SK-N-SH treated with all-trans-retinoic acid at 6 μM for 48 hours (cell line): Measurements from ENCODE around the gene EWSR1.

ENCODE experiments used
- ATAC-seq: fragments of 200-7000 bp; cut with Tn5 transposase; 3 replicates; pipeline ENCODE4 v1.9.1; 2020; ENCODE audit warnings: mild to moderate bottlenecking, moderate library complexity
- ARNTL ChIP-seq: fragments of 450-650 bp; formaldehyde crosslinking; IDR thresholded peaks from 2 replicates; pipeline ENCODE4 v1.5.0; 2020; ENCODE audit warnings: low read depth, mild to moderate bottlenecking, moderate library complexity, borderline replicate concordance
- BACH2 ChIP-seq: fragments of 250-450 bp; sonication (Bioruptor Pico); IDR thresholded peaks from 2 replicates; pipeline ENCODE4 v1.9.0; 2021; ENCODE audit warnings: mild to moderate bottlenecking, borderline replicate concordance
- CSDC2 ChIP-seq: fragments of 250-450 bp; sonication (Bioruptor Pico); IDR thresholded peaks from 2 replicates; pipeline ENCODE4 v1.5.0; 2020; ENCODE audit warnings: mild to moderate bottlenecking, moderate library complexity
- GLIS3 ChIP-seq: fragments of 250-450 bp; sonication (Bioruptor Pico); IDR thresholded peaks from 2 replicates; pipeline ENCODE4 v1.5.0; 2020; ENCODE audit warnings: mild to moderate bottlenecking, moderate library complexity
- ISL1 ChIP-seq: fragments of 250-450 bp; sonication (Bioruptor Pico); IDR thresholded peaks from 2 replicates; pipeline ENCODE4 v2.1.2; 2022; ENCODE audit warnings: mild to moderate bottlenecking, moderate library complexity
- PPARA ChIP-seq: fragments of 250-450 bp; sonication (Bioruptor Pico); IDR thresholded peaks from 2 replicates; pipeline ENCODE4 v1.5.0; 2020; ENCODE audit warnings: mild to moderate bottlenecking, borderline replicate concordance
- RARB ChIP-seq: fragments of 250-450 bp; sonication (Bioruptor Pico); IDR thresholded peaks from 2 replicates; pipeline ENCODE4 v1.8.0; 2021; ENCODE audit warnings: mild to moderate bottlenecking, moderate library complexity
- SNAI2 ChIP-seq: fragments of 250-450 bp; sonication (Bioruptor Pico); IDR thresholded peaks from 2 replicates; pipeline ENCODE4 v1.5.0; 2020; ENCODE audit warnings: mild to moderate bottlenecking, moderate library complexity
- TCF4 ChIP-seq: fragments of 250-450 bp; sonication (Bioruptor Pico); IDR thresholded peaks from 2 replicates; pipeline ENCODE4 v1.8.0; 2021; ENCODE audit warnings: mild to moderate bottlenecking, moderate library complexity, borderline replicate concordance
- TOX ChIP-seq: fragments of 250-450 bp; sonication (Bioruptor Pico); IDR thresholded peaks from 2 replicates; pipeline ENCODE4 v1.8.0; 2021; ENCODE audit warnings: mild to moderate bottlenecking, moderate library complexity, borderline replicate concordance
- ZC3H10 ChIP-seq: fragments of 250-450 bp; sonication (Bioruptor Pico); IDR thresholded peaks from 2 replicates; pipeline ENCODE4 v1.5.1; 2021; ENCODE audit warnings: mild to moderate bottlenecking, moderate library complexity
- ZNF565 ChIP-seq: fragments of 450-650 bp; formaldehyde crosslinking; conservative IDR thresholded peaks from 2 replicates; pipeline ENCODE4 v1.5.0; 2020; ENCODE audit warnings: low read depth, mild to moderate bottlenecking, moderate library complexity
- ZNF8 ChIP-seq: fragments of 450-650 bp; formaldehyde crosslinking; IDR thresholded peaks from 2 replicates; pipeline ENCODE4 v1.5.0; 2020; ENCODE audit warnings: mild to moderate bottlenecking, moderate library complexity
- TF ChIP-seq, protein P1 (sequence below): fragments of 250-450 bp; sonication (Bioruptor Pico); IDR thresholded peaks from 2 replicates; pipeline ENCODE4 v1.8.0; 2020; ENCODE audit warnings: mild to moderate bottlenecking, moderate library complexity, borderline replicate concordance
- TF ChIP-seq, protein P2 (sequence below): fragments of 250-450 bp; sonication (Bioruptor Pico); IDR thresholded peaks from 2 replicates; pipeline ENCODE4 v1.5.1; 2020; ENCODE audit warnings: low read depth, mild to moderate bottlenecking, moderate library complexity
- TF ChIP-seq, protein P3 (sequence below): fragments of 250-450 bp; sonication (Bioruptor Pico); IDR thresholded peaks from 2 replicates; pipeline ENCODE4 v1.8.0; 2021; ENCODE audit warnings: low read depth, mild to moderate bottlenecking, moderate library complexity, borderline replicate concordance
- TF ChIP-seq, protein P4 (sequence below): fragments of 250-450 bp; sonication (Bioruptor Pico); IDR thresholded peaks from 2 replicates; pipeline ENCODE4 v1.5.0; 2020; ENCODE audit warnings: mild to moderate bottlenecking, moderate library complexity
- TF ChIP-seq, protein P5 (sequence below): fragments of 250-450 bp; sonication (Bioruptor Pico); IDR thresholded peaks from 2 replicates; pipeline ENCODE4 v1.5.1; 2021; ENCODE audit warnings: mild to moderate bottlenecking, moderate library complexity

The EWSR1 gene

DNA sequence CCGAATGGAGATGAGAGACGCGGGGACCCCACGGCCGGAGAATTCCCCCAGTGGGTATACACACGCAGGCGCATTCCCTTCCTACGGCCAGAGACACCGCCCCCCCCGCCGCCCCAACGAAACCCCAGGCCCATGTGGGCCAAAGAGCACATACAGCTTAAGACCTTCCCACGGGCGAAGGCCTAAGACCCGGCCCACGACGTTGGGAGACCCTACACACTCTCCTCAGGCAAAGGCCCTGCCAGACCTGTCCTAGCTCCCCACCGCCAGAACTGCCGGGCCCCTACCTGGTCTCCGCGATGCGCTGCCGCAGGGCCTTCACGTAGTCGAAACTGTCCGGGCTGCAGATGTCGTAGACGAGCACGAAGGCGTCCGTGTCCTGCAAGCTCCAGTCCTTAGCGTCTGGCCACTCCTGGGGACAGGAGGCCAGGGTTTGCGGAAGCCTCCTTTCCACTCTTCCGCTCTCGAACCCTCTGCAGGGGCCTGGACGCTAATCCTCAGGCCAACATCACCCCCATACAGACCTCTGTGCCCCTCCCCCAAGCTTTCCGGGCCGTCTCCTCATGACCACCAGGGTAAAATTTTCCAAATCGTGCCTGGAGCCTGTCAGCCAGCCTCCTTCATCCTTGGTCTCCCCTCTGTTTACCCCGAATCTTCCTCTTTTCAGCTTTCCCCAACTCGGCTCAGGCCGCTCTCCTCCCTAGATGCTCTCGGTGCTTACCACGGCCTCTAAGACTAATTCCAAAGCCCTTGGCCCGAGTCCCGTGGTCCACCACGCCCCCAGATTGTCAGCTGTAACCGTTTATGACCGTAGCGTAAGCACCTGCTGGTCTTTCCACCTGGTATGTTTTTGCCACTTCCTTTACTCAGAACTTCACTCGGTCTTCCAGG is 45.8 kb downstream of the EWSR1 start:
- ATAC-seq = no peak
- TF ChIP-seq, protein P1, sequence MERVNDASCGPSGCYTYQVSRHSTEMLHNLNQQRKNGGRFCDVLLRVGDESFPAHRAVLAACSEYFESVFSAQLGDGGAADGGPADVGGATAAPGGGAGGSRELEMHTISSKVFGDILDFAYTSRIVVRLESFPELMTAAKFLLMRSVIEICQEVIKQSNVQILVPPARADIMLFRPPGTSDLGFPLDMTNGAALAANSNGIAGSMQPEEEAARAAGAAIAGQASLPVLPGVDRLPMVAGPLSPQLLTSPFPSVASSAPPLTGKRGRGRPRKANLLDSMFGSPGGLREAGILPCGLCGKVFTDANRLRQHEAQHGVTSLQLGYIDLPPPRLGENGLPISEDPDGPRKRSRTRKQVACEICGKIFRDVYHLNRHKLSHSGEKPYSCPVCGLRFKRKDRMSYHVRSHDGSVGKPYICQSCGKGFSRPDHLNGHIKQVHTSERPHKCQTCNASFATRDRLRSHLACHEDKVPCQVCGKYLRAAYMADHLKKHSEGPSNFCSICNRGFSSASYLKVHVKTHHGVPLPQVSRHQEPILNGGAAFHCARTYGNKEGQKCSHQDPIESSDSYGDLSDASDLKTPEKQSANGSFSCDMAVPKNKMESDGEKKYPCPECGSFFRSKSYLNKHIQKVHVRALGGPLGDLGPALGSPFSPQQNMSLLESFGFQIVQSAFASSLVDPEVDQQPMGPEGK = no peak
- TF ChIP-seq TCF4 (no peak), PPARA (CRISPR knock-in tag) (no peak), RARB (CRISPR knock-in tag) (no peak), ISL1 (no peak), ZNF565 (no peak)
- TF ChIP-seq, protein P2, sequence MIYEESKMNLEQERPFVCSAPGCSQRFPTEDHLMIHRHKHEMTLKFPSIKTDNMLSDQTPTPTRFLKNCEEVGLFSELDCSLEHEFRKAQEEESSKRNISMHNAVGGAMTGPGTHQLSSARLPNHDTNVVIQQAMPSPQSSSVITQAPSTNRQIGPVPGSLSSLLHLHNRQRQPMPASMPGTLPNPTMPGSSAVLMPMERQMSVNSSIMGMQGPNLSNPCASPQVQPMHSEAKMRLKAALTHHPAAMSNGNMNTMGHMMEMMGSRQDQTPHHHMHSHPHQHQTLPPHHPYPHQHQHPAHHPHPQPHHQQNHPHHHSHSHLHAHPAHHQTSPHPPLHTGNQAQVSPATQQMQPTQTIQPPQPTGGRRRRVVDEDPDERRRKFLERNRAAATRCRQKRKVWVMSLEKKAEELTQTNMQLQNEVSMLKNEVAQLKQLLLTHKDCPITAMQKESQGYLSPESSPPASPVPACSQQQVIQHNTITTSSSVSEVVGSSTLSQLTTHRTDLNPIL (CRISPR knock-in tag) = no peak
- TF ChIP-seq, all 23 proteins: peak for 0

DNA sequence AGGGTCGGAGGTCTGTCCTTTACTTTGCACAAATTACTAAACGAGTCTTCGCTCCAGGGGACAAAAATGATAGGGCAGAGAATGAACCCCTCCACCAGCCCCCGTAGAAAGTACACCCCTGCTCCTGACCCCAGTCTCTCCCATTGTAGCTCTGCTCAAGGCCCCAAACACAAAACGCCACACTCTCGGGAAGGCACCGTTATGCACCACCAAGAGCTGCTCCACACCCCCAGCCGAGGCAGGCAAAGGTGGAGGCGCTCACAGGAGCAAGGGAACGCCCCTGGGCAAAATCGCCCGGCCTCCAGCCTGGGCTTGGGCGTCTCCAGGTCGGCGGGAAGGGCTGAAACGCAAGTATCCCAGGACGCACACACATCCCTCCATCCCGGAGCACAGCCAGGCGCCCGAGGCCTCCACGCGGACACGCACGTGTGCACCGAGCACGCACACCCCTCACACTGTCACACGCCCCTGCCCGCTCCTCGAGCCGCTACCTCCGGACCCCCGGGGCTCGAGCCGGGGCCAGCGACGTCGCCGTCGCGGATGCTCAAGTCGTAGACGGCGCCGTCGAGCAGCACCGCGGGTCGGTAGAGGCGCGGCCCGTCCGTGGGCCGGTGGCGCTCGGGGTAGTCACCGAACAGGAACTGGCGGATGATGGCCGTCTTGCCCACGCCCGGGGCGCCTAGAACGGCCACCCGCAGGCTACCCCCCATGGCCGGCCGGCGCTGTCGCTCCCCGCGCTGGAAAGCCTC is 46.6 kb downstream of the EWSR1 start:
- TF ChIP-seq ZC3H10 (CRISPR knock-in tag) = no peak
- TF ChIP-seq SNAI2 = no peak
- TF ChIP-seq, all 23 proteins: peak for 0
- no peak for ATAC-seq

DNA sequence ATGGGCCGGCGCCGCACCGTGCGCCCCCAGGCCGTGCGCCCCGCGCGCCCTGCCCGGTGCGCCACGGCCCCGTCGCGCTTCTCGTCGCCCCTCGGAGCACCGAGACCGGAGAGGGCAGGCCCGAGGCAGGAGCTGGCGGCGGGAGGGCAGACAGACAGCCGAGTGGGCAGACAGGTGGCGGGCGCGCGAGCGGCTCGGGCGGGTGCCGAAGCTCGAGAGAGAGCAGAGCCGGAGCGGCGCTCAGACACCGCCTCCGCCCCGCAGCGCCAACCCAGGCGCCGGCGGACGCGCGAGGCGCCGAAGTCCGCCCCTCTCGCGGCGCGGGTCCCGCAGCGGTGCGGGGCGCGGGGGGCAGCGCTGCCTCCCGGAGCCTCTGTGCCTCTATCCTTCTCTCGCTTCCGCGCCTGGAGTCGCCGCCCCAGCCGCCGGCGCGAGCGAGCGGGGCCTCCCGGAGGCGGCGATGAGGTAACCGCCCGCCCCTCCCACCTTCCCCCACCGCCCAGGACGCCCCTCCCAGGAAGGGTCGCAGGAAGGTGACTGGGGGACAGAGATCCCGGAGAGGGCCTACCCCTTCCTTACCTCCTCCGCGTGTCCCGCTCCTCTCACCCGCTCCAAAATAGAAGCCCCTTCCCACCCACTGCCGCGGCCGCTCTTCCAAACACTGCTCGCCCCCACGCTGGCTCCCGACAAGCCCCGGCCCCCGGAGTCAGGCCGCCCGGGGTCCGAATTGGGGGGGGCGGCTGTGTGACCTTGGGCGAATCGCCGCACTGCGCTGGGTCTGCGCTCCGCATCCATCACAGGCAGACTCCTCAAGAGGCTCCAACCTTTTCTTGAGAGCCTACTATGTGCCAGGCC is 47.4 kb downstream of the EWSR1 start, which contains the start of gene RASL10A:
Gene RASL10A, minus strand, starts transcription at position 412 of the 855 bp plus-strand sequence. CDS start 451 bp downstream, outside the sequence.
- TF ChIP-seq ARNTL (CRISPR knock-in tag) = no peak
- no peak for TF ChIP-seq CSDC2
- TF ChIP-seq, protein P3, sequence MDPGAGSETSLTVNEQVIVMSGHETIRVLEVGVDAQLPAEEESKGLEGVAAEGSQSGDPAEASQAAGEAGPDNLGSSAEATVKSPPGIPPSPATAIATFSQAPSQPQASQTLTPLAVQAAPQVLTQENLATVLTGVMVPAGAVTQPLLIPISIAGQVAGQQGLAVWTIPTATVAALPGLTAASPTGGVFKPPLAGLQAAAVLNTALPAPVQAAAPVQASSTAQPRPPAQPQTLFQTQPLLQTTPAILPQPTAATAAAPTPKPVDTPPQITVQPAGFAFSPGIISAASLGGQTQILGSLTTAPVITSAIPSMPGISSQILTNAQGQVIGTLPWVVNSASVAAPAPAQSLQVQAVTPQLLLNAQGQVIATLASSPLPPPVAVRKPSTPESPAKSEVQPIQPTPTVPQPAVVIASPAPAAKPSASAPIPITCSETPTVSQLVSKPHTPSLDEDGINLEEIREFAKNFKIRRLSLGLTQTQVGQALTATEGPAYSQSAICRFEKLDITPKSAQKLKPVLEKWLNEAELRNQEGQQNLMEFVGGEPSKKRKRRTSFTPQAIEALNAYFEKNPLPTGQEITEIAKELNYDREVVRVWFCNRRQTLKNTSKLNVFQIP (CRISPR knock-in tag) = no peak
- TF ChIP-seq, all 23 proteins: peak for 0
- ATAC-seq = no peak

DNA sequence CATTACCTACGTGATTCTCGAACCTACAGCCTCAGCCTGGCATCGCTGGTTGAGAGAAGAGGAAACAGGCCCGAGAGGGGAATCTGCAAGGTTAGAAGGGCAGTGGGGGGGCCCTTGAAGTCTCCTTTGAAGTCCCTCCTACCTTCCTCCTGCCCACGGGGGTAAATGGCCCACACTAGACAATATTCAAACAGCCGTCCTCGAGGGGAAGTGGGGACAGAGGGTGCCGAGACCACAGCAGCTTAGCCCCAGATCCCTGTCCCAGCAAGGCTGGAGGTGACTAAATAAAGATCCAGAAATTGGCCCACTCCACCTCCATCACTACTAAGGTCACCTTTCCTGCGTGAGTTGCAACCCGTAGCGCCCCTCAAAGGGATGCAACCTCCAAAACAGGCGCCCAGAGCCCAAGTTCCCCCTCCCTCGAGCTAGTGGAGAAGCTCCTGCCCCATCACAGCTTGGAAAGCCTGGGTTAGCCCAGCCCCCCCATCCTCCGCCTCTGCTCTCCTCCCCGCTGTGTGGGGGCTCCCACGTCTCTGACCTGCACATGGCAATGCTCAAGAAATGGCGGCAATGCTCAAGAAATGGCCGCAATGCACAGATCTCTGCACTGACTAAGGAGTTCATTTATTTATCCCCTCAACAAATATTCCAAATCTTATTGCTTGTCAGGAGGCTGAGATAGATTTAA is 48.2 kb downstream of the EWSR1 start:
- ATAC-seq = no peak
- TF ChIP-seq, protein P2 (CRISPR knock-in tag) = no peak
- no peak for TF ChIP-seq ZNF8 (CRISPR knock-in tag)
- TF ChIP-seq ARNTL (CRISPR knock-in tag) = no peak
- TF ChIP-seq, protein P4, sequence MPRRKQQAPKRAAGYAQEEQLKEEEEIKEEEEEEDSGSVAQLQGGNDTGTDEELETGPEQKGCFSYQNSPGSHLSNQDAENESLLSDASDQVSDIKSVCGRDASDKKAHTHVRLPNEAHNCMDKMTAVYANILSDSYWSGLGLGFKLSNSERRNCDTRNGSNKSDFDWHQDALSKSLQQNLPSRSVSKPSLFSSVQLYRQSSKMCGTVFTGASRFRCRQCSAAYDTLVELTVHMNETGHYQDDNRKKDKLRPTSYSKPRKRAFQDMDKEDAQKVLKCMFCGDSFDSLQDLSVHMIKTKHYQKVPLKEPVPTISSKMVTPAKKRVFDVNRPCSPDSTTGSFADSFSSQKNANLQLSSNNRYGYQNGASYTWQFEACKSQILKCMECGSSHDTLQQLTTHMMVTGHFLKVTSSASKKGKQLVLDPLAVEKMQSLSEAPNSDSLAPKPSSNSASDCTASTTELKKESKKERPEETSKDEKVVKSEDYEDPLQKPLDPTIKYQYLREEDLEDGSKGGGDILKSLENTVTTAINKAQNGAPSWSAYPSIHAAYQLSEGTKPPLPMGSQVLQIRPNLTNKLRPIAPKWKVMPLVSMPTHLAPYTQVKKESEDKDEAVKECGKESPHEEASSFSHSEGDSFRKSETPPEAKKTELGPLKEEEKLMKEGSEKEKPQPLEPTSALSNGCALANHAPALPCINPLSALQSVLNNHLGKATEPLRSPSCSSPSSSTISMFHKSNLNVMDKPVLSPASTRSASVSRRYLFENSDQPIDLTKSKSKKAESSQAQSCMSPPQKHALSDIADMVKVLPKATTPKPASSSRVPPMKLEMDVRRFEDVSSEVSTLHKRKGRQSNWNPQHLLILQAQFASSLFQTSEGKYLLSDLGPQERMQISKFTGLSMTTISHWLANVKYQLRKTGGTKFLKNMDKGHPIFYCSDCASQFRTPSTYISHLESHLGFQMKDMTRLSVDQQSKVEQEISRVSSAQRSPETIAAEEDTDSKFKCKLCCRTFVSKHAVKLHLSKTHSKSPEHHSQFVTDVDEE (CRISPR knock-in tag) = no peak
- TF ChIP-seq CSDC2 = no peak
- TF ChIP-seq, protein P3 (CRISPR knock-in tag) = no peak
- TF ChIP-seq TOX (CRISPR knock-in tag) = no peak
- TF ChIP-seq, protein P5, sequence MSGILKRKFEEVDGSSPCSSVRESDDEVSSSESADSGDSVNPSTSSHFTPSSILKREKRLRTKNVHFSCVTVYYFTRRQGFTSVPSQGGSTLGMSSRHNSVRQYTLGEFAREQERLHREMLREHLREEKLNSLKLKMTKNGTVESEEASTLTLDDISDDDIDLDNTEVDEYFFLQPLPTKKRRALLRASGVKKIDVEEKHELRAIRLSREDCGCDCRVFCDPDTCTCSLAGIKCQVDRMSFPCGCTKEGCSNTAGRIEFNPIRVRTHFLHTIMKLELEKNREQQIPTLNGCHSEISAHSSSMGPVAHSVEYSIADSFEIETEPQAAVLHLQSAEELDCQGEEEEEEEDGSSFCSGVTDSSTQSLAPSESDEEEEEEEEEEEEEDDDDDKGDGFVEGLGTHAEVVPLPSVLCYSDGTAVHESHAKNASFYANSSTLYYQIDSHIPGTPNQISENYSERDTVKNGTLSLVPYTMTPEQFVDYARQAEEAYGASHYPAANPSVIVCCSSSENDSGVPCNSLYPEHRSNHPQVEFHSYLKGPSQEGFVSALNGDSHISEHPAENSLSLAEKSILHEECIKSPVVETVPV (CRISPR knock-in tag) = no peak
- TF ChIP-seq ZC3H10 (CRISPR knock-in tag) = no peak
- TF ChIP-seq BACH2 (CRISPR knock-in tag) = no peak
- TF ChIP-seq GLIS3 = no peak
